Body of pancreas (tissue), 4 donors: ENCODE measurements around the gene NAV1. TPM values are rescaled to one million over a fixed set of nuclear protein-coding genes. Genes with fewer than 3 reads are reported as not detected.

Source experiments
- ATAC-seq: fragments of 150-250 bp; one replicate; pipeline ENCODE4 v1.9.1; 2016
- DNase-seq, 4 donors: peaks; one replicate each; pipeline ENCODE4 v3.0.0-alpha.2; 2019
- H3K27ac ChIP-seq, 4 donors: fragments of 200-600 bp; sonication (generic); 1 replicate in 3 of 4; 2 replicates in 1 of 4; pipeline versions ENCODE4 v1.5.1 to v1.6.1; 2016 to 2019; ENCODE audit warnings: mild to moderate bottlenecking in 1 of 4, mixed read lengths in 1 of 4, moderate library complexity in 1 of 4
- H3K27me3 ChIP-seq, 2 donors: fragments of 200-600 bp; sonication (generic); one replicate each; pipeline ENCODE4 v1.6.0; 2016; ENCODE audit warnings: mild to moderate bottlenecking in 1 of 2
- H3K36me3 ChIP-seq, 2 donors: fragments of 200-600 bp; sonication (generic); replicated peaks in 1 of 2; 2 replicates each; pipeline ENCODE4 v1.5.1; 2016; ENCODE audit warnings: low read depth in 2 of 2; ENCODE audit not compliant: insufficient read depth in 1 of 2
- H3K4me1 ChIP-seq: fragments of 200-600 bp; sonication (generic); one replicate; pipeline ENCODE4 v1.6.0; 2016
- H3K4me3 ChIP-seq, 2 donors: fragments of 200-600 bp; sonication (generic); 1 replicate in 1 of 2; 2 replicates in 1 of 2; pipeline ENCODE4 v1.5.1; 2016 to 2019
- H3K9me3 ChIP-seq, 3 donors: fragments of 200-600 bp; sonication (generic); 1 replicate in 2 of 3; 2 replicates in 1 of 3; pipeline ENCODE4 v1.5.1; 2016
- POLR2A ChIP-seq, 3 donors: fragments of 450-650 bp; IDR thresholded peaks; one replicate each; pipeline ENCODE4 v1.6.1; 2016; ENCODE audit warnings: antibody characterized with exemption in 3 of 3, mild to moderate bottlenecking in 2 of 3
- WGBS, 2 donors: methylation state at CpG; one replicate each; pipeline ENCODE4 v1.1.5; 2017; 5-methylcytosine and 5-hydroxymethylcytosine counted together
- intact Hi-C: fragments of 100-400 bp; cut with DNase I; formaldehyde crosslinking; loops from one replicate; pipeline ENCODE4 v1.15.1; 2023
- total RNA-seq, 2 donors: library from RNA; depleted of rRNA; stranded (reverse); fragments of >200 nt; gene quantifications; one replicate each; pipeline ENCODE4 v1.1.0, GENCODE V29; 2016
- TF ChIP-seq, protein P1 (sequence below), 7 experiments: fragments of 450-650 bp in 4 of 7; fragments of 200-600 bp in 3 of 7; sonication (generic) in 3 of 7; IDR thresholded peaks; one replicate each; pipeline ENCODE4 v1.5.1; 2016 to 2019; ENCODE audit warnings: antibody characterized with exemption in 7 of 7

Gene NAV1
- total RNA-seq, 2 donors from 2014 or later: 11.5 to 13.7 TPM

DNA sequence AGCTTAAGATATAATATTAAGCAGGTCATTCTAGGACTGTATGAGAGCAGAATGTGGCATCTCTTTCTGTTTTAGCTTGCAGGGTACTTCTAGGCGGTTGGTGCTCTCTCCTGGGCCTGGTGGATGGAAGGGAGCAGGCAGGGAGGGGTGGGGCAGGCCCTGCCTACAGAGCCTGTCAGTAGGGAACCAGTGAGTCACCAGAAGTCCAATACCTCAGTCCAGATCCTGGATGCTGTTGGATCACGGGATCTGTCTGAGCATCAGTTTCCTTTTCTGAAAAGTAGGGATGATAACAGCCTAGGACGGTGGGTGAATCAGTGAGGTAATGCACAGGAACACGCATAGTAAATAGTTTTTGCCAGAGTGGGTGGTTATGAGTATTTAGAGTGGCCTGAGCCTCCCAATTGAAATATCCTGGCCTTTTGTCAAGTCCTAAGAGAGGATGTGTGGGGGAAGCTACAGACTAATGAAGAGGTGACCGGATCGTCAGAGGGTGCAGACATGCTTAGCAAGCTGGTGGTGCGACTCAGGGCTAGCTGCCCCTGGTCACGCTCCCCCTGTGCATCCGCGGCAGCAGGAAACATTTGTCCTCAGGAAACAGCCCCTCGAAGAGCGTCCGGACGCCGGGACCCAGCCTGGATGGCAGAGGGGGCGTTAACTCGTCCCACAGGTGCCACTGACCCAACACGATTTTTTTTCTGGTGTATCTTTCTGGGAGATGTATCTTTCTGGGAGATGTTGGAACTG lies 23.9 kb downstream of the NAV1 start:
- H3K4me1 ChIP-seq: peaks cover 5% of the 10 kb centered on the region
- DNase-seq: no peak
- no peak for TF ChIP-seq POLR2A (IDR thresholded peaks at IDR 0.05)
- TF ChIP-seq, protein P1, sequence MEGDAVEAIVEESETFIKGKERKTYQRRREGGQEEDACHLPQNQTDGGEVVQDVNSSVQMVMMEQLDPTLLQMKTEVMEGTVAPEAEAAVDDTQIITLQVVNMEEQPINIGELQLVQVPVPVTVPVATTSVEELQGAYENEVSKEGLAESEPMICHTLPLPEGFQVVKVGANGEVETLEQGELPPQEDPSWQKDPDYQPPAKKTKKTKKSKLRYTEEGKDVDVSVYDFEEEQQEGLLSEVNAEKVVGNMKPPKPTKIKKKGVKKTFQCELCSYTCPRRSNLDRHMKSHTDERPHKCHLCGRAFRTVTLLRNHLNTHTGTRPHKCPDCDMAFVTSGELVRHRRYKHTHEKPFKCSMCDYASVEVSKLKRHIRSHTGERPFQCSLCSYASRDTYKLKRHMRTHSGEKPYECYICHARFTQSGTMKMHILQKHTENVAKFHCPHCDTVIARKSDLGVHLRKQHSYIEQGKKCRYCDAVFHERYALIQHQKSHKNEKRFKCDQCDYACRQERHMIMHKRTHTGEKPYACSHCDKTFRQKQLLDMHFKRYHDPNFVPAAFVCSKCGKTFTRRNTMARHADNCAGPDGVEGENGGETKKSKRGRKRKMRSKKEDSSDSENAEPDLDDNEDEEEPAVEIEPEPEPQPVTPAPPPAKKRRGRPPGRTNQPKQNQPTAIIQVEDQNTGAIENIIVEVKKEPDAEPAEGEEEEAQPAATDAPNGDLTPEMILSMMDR (IDR thresholded peaks at IDR 0.05): no peak
- intact Hi-C loops: no loop called here
- H3K36me3 ChIP-seq: no peaks in the 10 kb centered on the region
- no peak overlapping the region for H3K4me3 ChIP-seq
- no peak overlapping the region for H3K27ac ChIP-seq
- ATAC-seq: no peak
- H3K9me3 ChIP-seq: no peaks in the 10 kb centered on the region
- 71 to 74% methylated on average over 18 of the region's 18 CpGs for WGBS, 2 donors
- no peaks in the 10 kb centered on the region for H3K27me3 ChIP-seq

DNA sequence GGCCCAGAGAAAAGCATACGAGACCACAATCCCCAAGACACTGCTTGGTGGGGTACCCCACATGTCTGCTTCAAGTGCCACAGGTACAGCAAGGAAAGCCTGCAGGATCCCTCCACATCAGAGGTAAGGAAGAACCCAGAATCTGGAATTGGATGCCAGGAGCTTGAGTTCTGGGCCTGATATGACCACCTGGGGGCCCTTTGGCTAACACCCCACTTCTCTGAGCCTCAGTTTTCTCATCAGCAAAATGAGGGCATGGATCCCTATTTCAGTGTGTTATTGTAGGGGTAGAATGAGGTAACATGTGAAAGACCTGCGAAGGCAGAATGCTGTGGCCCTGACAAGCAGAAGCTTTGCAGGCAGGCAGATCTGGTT lies 24.5 kb downstream of the NAV1 start:
- H3K4me3 ChIP-seq: no peak overlapping the region
- H3K4me1 ChIP-seq: peaks cover 5% of the 10 kb centered on the region
- no peak for TF ChIP-seq POLR2A (IDR thresholded peaks at IDR 0.05)
- TF ChIP-seq, protein P1 (IDR thresholded peaks at IDR 0.05): no peak
- no peaks in the 10 kb centered on the region for H3K27me3 ChIP-seq
- DNase-seq (no peak), ATAC-seq (no peak)
- no peak overlapping the region for H3K27ac ChIP-seq
- intact Hi-C loops: no loop called here
- no peaks in the 10 kb centered on the region for H3K36me3 ChIP-seq
- H3K9me3 ChIP-seq: no peaks in the 10 kb centered on the region
- 88 to 90% methylated on average over 2 of the region's 2 CpGs for WGBS, 2 donors

DNA sequence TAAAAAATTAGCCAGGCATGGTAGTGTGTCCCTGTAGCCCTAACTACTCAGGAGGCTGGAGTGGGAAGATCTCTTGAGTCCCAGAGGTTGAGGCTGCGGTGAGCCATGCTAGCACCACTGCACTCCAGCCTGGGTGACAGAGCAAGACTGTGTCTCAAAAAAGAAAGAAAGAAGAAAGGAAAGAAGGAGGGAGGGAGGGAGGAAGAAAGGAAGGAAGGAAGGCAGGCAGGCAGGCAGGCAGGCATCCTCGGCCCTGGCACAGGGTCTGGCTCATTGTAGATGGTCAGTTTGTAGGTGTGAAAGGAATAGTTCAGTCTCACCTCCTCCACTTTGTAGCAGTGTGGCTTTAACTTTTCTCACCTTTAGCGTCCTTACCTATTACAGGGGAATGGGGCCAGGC lies 25.0 kb downstream of the NAV1 start:
- WGBS, 2 donors: 78 to 97% methylated on average over 3 of the region's 3 CpGs
- TF ChIP-seq POLR2A (IDR thresholded peaks at IDR 0.05): no peak
- TF ChIP-seq, protein P1 (IDR thresholded peaks at IDR 0.05): no peak
- Histone ChIP-seq H3K27me3 (no peaks in the 10 kb centered on the region), H3K9me3 (no peaks in the 10 kb centered on the region), H3K36me3 (no peaks in the 10 kb centered on the region), H3K4me1 (peaks cover 5% of the 10 kb centered on the region), H3K27ac (no peak overlapping the region), H3K4me3 (no peak overlapping the region)
- no peak for ATAC-seq
- DNase-seq: no peak
- intact Hi-C loops: no loop called here

DNA sequence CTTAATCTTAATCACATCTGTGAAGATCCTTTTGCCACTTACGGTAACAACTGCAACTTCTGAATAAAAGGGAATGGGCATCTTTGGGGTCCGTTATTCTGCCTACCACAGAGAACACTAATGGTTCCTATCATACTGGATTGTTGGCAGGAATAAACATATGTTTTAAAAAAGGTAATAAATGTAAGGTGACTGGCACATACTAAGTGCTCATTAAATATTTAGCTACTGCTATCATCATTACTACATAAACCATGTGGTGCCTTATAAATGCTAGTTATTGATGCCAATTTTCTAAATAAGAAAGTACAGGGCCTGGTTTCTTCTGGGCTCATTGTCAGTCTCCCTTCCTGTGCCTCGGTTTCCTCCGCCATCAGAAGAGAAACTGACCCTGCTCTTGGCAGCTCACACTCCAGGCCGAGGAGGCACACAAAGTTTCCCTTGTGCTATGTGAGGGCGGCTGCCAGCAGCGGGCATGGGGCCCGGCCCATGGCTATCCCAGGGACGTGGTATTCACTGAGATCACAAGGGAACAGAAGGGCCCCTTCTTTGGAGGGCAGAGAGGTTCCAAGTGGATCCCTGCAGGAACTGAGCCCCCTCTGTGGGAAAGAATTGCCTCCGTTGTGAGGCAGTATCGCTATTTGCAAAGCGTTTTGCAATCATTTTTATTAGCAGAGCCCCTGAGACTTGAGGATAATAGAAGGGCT lies 26.2 kb downstream of the NAV1 start:
- Histone ChIP-seq H3K27ac (no peak overlapping the region), H3K4me1 (no peaks in the 10 kb centered on the region), H3K27me3 (no peaks in the 10 kb centered on the region), H3K9me3 (no peaks in the 10 kb centered on the region), H3K36me3 (no peaks in the 10 kb centered on the region), H3K4me3 (no peak overlapping the region)
- 87 to 88% methylated on average over 11 to 12 of the region's 12 CpGs for WGBS, 2 donors
- intact Hi-C loops: no loop called here
- no peak for DNase-seq
- TF ChIP-seq, protein P1 (IDR thresholded peaks at IDR 0.05): no peak
- no peak for TF ChIP-seq POLR2A (IDR thresholded peaks at IDR 0.05)
- ATAC-seq: no peak
